KOPT-K1 (cell line): ENCODE measurements around the gene DACH1.

Experiments
- H3K27ac ChIP-seq: fragments of 200-600 bp; sonication (generic); 2 replicates; pipeline ENCODE4 v1.5.1; 2016; ENCODE audit warnings: antibody characterized with exemption, mild to moderate bottlenecking, low read depth, low read length; ENCODE audit not compliant: poor library complexity, severe bottlenecking
- H3K36me3 ChIP-seq: fragments of 200-600 bp; sonication (generic); 2 replicates; pipeline ENCODE4 v1.5.1; 2017; ENCODE audit warnings: antibody characterized with exemption, mild to moderate bottlenecking, low read length, moderate library complexity; ENCODE audit not compliant: insufficient read depth
- H3K9me3 ChIP-seq: fragments of 200-600 bp; sonication (generic); 2 replicates; pipeline ENCODE4 v1.5.1; 2017; ENCODE audit warnings: antibody characterized with exemption, low read length, mild to moderate bottlenecking; ENCODE audit not compliant: insufficient read depth, poor library complexity, severe bottlenecking

DACH1 gene

DNA sequence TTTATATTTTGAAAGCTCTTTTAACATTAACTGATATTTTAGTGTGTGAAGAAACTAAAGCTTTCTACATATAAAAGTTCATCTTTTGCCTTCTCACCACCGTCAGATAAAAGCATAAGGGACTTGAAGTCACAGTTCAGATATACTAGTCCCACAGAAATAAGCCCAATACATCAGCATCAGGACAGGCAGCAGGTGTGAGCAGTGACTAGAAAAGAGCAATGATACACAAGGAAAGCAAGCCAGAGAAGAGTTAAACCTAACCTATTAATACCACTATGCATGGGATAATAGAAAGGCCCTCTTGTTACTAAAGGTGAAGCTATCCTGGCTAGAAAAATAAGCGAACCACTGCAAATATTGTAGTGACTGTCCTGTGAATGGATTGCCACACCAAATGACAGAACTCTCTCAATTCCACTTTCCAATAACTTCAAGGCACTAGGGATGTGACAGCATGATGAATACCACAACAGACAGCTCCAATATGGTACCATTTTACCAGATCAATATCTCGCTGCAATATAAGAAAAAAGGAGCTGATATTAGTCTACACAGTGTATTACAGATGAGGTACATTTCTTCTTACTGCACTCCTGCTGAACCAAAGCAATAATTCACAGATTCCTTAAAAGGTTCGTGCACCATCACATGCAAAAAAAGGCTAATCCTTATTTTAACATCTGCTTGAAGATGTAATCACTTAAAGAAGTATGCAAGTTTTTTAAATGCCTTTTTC lies 114.1 kb downstream of the DACH1 start:
- Histone ChIP-seq H3K9me3 (no peaks in the 10 kb centered on the region), H3K27ac (no peak overlapping the region)

DNA sequence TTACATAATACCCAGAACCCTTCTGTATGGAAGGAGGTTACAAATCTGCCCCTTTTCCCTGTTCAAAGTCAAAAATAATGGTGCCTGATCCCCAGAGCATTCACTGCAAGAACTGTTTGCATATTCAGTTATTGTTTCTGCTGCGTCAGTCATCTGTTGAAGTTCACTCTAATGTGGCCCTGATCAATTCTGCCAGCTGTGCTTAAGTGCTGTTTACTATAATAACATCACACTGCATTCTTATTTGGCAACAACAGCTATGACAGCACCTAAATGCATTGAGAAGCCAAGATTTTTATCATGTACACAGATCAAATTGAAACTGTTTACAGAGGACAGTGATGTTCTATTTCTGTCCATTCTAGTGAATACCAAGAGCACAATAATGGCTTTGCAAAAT lies 115.9 kb downstream of the DACH1 start:
- H3K27ac ChIP-seq: no peak overlapping the region
- H3K36me3 ChIP-seq: no peaks in the 10 kb centered on the region
- H3K9me3 ChIP-seq: no peaks in the 10 kb centered on the region

More for the DNA sequence above, 114.1 kb downstream of the DACH1 start:
- no peaks in the 10 kb centered on the region for H3K36me3 ChIP-seq

DNA sequence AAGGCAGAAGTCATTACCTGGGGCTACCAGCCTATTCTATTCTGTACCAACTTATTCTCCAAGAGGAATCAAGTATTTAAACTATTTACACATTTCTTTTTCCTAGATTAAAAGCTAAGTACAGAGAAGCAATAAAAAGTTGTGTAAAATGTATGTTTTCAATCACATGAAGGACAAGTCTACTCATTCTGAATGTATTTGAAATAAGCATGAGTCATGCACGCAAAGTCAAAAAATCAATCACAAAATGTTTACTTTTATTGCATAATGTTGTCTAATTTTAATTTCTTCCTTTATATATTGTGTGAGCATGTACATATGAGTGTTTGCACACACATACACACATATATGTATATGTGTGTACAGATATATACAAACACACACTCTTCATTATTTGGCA lies 136.7 kb downstream of the DACH1 start:
- H3K27ac ChIP-seq: no peak overlapping the region
- H3K36me3 ChIP-seq: no peaks in the 10 kb centered on the region
- H3K9me3 ChIP-seq: no peaks in the 10 kb centered on the region

DNA sequence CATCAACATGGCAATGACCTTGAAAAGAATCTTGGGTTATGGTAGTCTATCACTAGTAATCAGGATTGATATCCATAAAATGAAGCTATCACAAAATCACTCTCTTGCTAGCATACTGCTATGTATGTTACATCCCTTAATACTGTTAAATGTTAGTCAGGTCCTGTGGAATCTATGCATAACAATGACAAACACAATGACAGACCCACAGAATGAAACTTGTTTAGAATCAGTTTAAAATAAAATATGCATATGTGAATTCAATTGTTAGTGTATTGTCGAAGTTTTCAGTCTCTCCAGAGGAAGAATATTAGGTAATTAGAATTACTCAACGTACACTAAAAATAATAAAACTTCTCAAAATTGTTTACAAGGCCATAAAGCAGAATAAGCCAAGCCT lies 137.6 kb downstream of the DACH1 start:
- H3K36me3 ChIP-seq: no peaks in the 10 kb centered on the region

DNA sequence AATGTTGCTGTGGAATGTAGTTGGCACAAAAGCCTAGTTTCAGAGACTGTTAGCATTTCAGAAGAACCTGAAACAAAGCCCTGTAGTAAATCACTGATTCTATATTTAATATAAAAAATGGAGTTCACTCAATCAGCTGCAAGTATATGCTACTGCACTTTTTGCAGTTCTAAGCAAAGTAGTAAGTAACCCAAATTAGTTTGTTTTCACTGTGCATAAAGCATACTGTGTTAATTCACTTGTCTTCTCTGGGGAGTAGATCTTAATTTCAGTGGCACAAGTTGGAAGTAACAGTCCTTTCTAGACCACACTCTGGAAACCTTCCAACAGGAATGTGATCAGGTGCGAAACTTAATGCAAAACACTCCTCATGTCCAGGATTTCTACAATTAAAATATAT lies 139.3 kb downstream of the DACH1 start:
- no peaks in the 10 kb centered on the region for H3K36me3 ChIP-seq
- H3K9me3 ChIP-seq: no peaks in the 10 kb centered on the region
- H3K27ac ChIP-seq: no peak overlapping the region

More for the DNA sequence above, 137.6 kb downstream of the DACH1 start:
- Histone ChIP-seq H3K27ac (no peak overlapping the region), H3K9me3 (no peaks in the 10 kb centered on the region)

DNA sequence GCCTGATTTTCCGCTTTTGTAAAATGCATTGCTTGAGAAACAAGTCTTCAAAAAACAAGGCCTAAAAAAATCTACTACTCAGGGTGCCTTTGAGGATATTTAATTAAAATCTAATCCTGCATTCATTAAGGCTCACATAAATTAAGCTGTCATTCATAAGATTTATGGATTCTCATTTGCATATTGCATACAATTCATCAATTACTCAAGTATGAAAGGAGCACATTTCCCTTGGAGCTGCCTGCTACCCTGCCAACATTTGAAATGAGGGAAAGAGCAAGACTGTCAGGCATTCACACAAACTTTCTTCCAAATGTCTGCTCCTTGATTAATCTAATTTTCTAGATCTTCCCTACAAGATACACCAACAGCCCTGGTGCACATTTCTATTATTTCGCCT lies 140.0 kb downstream of the DACH1 start:
- Histone ChIP-seq H3K9me3 (no peaks in the 10 kb centered on the region), H3K36me3 (no peaks in the 10 kb centered on the region), H3K27ac (no peak overlapping the region)

DNA sequence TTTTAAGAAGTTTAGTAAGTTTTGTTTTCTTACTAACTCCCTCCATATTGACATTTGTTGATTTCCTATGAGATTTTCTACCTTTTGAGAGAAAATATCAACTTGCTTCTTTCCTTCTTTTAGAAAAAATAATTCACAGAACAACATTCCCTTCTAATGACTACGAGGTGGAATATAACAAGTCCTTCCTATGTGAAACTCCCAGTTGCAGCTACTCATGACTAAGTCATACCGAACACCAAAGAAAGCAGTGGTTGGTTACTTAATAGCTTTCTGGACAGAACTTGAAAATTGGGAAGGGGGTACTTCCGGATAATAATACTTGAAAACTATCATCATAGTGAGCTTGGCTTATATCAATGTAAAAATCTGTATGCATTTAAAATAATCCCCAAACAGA lies 144.8 kb downstream of the DACH1 start:
- Histone ChIP-seq H3K36me3 (no peaks in the 10 kb centered on the region), H3K9me3 (no peaks in the 10 kb centered on the region), H3K27ac (no peak overlapping the region)

DNA sequence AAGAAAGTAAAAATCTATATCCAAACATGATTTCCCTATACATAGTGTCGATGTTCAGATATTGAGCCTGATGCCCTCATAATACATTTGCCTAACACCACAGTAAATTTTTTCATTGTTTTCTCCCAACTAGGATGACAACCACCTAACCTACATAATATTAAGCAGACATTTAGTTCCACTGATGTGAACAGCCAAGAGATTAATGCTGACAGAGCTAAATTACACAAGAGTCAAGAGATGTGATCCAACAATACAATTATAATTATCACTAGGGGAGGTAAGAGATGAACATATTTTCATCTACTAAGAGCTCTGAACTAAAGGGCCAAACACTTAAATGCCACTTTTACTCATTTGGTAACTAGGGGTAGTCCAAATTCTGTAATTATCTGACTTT lies 145.9 kb downstream of the DACH1 start:
- no peaks in the 10 kb centered on the region for H3K36me3 ChIP-seq
- no peak overlapping the region for H3K27ac ChIP-seq
- no peaks in the 10 kb centered on the region for H3K9me3 ChIP-seq

DNA sequence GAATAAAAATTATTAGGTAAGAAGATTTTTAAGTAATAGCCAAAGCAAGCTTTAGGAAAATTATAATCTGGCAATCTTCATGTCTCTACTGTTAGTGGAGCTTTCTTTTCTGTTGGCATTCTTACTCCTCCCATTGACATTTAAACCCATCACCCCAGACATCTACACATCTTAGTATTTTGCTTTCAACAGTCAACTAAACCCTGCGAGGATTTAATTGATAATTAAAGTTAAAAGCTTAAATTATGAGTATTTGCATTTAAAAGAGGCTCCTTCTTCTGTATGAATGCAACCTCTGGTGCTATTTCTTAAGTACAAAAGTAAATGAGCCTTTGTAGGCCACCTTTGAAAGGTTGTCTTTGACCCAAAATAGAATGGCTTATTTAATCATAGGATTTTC lies 148.1 kb downstream of the DACH1 start:
- H3K36me3 ChIP-seq: no peaks in the 10 kb centered on the region
- H3K27ac ChIP-seq: no peak overlapping the region
- no peaks in the 10 kb centered on the region for H3K9me3 ChIP-seq

DNA sequence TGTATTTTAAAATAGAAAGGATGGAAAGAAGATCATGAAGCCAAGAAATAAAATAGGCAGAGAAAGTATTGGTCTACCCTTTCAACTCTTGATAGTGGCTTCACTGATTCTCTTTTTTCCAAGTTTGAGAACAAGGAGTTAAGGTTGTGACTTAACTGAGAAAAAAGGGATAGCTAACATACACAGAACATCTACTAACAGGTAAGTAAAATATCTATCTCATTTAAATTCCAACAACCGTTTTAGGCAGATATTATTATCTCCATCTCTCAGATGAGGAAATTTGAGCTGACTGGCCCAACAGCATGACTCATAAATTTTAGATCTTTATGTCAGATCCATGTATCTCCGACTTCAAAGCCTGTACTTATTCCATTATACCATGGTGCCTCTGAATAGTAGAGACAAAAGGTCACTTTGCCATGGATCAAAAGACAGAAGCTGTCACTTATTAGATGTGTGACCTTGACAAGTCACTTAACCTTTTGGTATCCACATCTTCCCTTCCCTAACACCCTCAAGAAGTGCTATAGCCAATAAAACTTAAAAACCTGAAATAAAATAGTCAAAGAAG lies 152.1 kb downstream of the DACH1 start:
- H3K36me3 ChIP-seq: no peaks in the 10 kb centered on the region
- no peak overlapping the region for H3K27ac ChIP-seq
- H3K9me3 ChIP-seq: no peaks in the 10 kb centered on the region

DNA sequence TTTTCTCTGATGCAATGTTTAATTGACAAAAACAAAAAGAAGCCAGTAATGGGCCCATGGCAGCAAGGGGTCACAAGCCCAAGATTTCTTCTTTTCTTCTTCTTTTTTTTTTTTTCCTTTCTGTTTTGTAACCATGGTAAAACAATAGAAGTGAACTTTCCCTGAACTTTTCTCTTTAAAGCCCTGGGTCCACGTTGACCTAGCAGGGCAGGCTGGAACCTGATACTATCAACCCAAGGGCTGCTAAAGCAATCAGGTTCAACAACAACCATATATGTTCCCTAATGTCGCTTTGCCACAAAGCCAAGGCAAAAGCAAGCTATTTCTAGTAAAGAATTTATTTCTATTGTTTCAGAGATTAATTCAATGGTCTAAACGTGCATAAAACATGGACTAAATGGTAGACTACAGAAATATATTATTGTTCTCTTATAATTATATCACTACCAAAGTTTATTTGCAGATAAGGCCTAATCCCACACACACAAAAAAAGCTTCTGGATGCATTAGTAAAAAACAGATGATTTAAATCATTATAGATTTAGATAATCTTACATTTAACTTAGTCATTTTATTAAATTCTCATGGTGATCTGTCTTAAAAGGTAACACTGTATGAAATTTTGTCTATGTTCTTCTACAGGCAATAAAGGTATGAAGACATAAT lies 153.9 kb downstream of the DACH1 start:
- Histone ChIP-seq H3K9me3 (no peaks in the 10 kb centered on the region), H3K27ac (no peak overlapping the region), H3K36me3 (no peaks in the 10 kb centered on the region)

DNA sequence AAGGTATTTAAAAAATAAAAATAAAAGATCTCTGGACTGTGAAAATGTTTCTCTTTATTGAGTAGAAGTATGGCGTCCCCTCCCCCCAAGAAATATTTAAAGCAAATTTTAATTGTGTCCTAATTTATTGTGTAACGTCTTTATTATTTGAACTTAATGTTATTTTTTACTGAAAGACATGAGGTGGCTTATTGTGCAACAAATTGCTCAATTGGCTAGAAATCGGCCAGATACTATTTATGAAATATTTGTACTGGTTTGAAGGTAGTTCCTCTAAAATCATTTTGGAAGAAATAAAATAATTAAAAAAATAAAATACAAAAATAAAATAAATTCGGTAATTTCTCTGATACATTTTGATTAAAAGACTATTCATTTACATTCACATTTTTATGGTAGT lies 162.3 kb downstream of the DACH1 start:
- no peaks in the 10 kb centered on the region for H3K36me3 ChIP-seq
- H3K9me3 ChIP-seq: no peaks in the 10 kb centered on the region
- H3K27ac ChIP-seq: no peak overlapping the region

DNA sequence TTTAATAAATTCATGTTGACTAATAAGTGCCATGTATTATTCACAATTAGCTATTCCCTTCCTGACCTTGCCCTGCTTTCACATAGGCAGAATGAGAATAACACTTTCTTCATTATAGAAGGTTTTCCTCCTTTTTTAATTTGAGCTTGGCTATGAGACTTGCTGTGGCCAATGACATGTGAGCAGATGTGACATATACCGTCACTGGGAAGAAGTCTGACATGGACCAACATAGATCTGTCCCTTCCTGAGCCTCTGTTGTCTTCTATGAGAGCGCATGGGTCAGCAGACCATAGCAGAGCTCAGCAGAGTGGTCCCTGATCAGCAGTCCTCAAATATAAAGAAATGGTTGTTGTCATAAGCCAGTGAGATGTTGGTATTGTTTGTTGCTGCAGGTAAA lies 163.9 kb downstream of the DACH1 start:
- no peak overlapping the region for H3K27ac ChIP-seq
- no peaks in the 10 kb centered on the region for H3K36me3 ChIP-seq
- no peaks in the 10 kb centered on the region for H3K9me3 ChIP-seq

DNA sequence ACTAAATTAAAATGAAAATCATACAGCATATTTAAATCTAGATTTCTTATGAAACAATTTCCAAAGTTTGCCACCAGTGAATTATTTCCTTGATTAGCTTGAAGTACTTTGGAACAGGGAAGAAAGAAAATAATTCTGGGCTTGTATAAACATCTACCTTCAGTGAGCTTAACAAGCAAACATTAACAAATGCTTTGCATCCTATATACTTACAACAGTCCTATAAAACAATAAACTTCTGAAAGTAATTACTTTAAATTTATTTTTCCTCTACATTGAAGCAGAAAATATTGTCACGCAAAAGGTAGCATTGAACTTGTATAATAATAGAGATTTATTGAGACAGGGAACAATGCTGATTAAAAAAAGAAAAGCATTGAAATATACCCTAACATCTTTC lies 164.8 kb downstream of the DACH1 start:
- H3K9me3 ChIP-seq: no peaks in the 10 kb centered on the region
- H3K27ac ChIP-seq: no peak overlapping the region
- H3K36me3 ChIP-seq: no peaks in the 10 kb centered on the region

DNA sequence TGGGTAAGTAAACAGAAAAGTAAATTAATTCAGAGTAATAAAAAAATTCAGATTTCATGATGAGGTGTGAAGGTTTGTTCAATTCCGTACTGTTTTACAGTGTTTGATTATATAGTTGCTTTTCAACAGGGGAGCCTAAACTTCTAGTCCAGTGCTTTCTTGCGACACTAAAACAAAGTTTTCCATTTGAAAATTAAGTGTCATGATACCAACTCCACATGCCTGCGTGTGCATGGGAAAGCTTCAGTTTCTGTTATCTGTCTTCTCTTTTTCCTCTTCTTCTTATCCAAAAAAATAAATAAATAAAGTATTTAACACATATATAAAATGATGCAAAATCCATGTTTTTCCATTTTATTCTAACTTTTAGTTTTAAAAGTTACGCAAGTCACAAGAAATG lies 165.3 kb downstream of the DACH1 start:
- H3K9me3 ChIP-seq: no peaks in the 10 kb centered on the region
- no peaks in the 10 kb centered on the region for H3K36me3 ChIP-seq
- H3K27ac ChIP-seq: no peak overlapping the region

DNA sequence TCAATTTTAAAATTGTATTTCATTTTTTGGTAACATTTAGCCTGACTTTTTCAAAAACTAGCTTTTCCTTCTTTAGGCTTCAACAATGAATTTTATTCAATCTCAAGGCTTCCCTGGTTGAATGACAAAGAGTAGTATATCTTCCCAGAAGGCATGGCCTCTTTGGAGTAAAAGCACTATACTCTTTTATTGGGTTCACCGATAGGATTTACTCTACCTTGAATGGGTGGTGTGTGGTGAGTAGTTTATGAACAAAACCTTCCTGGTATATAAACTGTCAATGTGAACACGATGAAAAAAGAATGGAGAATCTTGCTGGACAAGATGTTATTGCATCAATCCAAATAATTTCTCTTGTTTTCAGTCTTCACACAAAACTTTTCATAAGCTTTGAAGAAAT lies 167.7 kb downstream of the DACH1 start:
- Histone ChIP-seq H3K27ac (no peak overlapping the region), H3K36me3 (no peaks in the 10 kb centered on the region), H3K9me3 (no peaks in the 10 kb centered on the region)
